CD4-positive, alpha-beta T cell treated with Interleukin-6 for 4 hours (primary cell): ENCODE measurements around the gene MT2A.
"Not testable (repeated sequence)": the region's sequence is repeated elsewhere in the genome, so short reads cannot be mapped to it uniquely, and the experiment has no call there.

Experiments used
- DNase-seq: peaks from one replicate; pipeline ENCODE4 v3.0.0-alpha.2; 2020; ENCODE audit warnings: mixed read lengths

MT2A gene

DNA sequence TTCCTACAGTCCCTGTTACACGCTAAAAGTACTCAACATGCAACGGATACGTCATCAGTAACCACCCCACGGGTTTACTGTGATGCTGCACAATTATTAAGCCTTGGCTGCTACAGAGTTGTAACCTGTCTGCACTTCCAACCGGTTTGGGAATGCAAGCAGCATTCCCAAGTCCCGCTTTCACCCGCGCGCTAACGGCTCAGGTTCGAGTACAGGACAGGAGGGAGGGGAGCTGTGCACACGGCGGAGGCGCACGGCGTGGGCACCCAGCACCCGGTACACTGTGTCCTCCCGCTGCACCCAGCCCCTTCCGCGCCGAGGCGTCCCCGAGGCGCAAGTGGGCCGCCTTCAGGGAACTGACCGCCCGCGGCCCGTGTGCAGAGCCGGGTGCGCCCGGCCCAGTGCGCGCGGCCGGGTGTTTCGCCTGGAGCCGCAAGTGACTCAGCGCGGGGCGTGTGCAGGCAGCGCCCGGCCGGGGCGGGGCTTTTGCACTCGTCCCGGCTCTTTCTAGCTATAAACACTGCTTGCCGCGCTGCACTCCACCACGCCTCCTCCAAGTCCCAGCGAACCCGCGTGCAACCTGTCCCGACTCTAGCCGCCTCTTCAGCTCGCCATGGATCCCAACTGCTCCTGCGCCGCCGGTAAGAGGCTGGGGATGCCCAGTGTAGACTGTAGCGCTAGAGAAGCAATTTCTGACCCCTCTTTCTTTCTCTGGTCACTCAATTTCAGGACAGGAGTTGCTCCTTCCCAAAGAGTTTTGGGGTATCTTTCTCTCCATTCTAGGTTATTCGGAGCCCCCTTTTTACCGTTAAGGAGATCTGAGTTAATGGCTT lies at the start of gene MT2A:
Gene MT2A (plus strand): TSS at position 542 of the 833 bp plus-strand sequence. CDS start 72 bp downstream, at position 614.
- DNase-seq: peak; percentile 93

DNA sequence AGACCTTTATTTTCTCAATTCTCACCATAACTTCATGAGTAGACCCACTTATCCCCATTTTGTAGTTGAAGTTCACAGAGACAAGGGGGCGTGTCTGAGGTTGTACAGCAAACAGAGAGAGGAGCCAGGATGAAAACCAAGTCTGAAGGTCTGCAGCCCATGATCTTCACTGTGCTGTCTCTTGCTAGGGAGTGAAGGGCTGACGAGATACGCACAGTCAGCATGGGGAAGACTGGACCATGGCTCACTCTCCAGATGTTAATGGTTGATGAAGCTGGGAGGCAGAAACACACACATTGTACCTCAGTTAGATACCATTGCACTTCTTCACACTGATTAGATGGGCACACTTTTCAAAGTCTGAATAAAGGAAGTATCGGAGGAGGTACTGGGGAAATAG lies 49.3 kb upstream of the MT2A start:
- no peak for DNase-seq

DNA sequence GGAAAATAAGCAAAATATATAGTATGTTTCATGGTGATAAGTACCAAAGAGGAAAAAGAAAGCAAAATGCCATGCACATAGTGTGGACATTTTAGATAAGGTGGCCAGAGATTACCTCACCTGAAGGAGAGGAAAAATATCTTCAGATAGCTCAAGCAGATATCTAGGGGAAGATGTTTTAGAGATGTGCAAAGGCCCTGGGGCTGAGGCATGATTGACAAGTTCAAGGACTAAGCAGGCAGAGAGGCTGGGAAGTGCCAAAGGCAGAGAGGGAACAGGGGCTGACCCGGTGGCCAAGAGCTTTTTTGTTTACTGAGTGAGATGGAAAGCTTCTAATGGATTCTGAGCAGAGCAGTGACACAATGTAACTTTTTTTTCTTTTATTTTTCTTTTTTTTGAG lies 47.9 kb upstream of the MT2A start:
- DNase-seq: no peak

DNA sequence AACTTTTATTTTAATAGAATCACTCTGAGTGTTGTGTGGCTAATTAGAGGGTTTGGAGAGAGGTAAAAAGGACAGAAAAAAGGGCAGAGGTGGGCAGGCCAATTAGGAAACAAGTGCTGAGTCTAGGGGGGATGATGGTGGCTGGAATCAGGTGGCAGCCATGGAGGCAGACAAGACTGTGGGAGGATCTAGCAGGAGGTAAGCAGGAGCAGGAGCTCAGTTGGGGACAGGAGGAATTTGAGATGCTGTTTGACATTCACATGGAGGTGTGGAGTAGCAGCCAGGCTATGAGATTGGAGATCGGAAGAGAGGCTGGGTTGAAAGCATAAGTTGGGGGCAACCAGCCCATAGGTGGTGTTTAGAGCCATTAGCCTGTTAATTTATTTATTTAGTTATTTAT lies 47.3 kb upstream of the MT2A start:
- no peak for DNase-seq

DNA sequence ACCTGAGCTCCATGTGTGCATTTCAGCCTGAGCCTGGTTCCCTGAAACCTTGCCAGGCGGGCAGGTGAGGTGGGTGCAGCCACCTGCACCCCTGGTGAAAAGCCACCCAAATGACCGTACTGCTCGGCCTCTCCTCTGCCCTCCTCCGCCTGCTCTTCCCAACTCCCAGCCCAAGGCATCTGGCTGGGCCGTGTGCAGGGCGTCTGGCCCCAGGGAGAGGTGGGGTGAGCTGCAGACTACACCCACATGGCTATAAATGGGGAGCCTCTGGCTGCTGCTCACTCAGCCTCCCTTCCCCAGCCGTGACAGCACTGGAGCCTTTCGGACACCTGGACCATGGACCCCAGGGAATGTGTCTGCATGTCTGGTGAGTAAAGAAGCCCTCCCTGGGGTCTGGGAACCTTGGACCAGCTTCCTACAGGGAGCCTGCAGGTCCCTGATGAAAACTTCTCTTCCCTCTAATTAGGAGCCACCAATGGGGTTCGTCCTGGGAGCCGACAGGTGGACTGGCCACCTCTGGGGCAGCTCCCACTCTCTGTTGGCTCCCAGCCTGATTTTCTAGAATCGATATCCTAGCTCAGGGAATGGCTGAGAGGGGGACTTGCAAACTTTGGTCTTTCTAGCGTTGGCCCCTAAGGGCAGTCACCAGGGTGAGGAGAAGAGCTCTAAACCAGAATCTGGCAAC lies 43.4 kb upstream of the MT2A start, which contains the start of gene MT4:
Gene MT4 (plus strand): TSS at position 281 of the 685 bp plus-strand sequence. CDS start 56 bp downstream, at position 337.
- DNase-seq: no peak

DNA sequence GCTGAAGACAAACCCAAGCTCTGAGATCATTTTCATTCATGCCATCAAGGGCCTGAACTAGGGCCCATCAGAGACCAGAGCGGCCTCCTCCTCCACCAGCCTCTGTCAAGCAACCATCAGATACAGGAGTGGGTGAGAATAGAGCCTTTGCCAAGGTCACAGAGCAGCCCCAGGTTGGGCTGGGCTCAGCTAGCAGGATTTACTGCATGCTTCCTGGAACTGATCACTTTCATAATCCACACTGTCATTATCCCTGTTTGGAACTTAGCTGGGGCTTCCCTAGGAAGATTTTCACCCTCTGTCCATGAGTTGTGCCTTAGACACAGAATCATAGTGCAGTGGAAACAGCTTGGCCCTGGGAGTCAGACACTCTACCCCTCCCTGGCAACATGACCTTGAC lies 38.4 kb upstream of the MT2A start:
- no peak for DNase-seq

DNA sequence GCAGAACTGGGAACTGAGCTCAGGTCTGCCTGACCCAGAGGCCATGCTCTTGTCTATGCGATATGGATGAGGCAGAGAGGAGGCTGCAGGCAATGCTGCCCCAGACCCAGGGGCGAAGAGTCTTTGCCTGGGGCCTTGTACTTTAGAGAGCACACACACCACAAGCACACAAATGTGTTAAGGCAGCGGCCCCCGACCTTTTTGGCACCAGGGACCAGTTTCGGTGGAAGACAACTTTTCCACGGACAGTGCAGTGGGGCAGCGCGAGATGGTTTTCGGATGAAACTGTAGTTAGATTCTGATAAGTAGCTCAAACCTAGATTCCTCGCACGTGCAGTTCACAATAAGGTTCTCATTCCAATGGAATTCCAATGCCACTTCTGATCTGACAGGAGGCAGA lies 36.9 kb upstream of the MT2A start:
- no peak for DNase-seq

DNA sequence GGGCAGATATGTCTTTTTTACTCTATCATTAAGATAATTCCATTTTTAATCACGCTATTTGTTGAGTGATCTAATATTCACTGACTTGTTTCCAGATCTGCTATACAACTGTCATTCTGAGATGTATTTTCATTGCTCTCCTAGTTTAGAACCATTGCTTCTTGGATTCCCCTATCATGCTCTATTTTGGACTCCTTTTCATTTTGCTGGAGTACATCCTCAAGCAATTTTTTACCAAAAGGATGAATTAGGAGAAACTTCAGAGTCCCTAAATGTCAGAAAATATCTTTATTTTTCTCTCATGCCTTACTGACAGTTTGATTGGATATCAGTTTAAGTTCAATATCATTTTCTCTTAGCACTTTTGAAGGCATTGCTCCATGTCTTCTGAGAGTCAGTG lies 33.8 kb upstream of the MT2A start:
- no peak for DNase-seq

DNA sequence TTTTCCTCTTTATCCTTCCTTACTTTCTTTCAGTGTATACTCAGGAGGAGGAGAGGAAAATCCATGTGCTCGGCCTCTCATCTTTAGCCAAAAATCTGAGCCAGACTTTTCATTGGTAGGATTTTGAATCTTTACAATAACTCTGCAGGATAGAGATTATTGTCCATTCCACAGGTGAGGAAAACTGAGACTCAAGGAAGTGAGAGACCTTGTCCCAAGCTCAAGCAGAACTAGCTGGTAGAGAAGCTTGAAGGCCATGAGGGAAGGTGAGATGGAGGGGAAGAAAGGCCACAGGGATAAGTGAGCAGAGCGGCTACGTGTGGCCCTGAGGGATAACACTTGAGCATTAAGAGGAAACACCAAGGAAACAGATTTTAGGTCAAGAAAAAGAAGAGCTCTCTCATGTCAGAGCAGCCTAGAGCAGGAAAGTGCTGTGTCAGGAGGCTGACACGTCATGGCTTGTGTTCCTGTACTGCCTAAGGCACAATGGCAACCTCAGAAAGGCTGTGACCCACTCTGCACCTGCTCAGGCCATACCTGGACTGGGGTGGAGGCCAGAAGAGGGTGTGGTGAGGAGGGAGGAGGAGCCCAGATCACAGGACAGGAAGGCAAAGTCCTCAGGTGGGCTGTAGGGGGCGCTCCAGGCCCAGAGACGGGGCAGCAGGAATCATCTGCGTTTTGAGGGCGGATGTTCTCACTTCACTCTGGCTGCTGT lies 31.6 kb upstream of the MT2A start:
- DNase-seq: peak; percentile 92

DNA sequence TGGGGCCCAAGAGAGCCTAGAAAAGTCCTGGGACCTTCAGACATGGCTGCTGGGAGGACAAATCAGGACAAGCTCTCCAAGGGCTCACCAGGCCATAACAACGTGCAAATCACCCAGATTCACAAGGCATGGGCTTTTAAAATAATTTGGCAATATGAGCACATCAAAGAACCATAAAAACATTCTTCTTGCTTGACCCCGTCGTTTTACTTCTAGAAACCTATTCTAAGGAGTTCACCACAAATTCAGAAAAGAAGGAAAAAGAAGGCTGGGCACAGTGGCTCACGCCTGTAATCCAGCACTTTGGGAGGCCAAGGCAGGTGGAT lies 31.1 kb upstream of the MT2A start:
- DNase-seq: no peak

DNA sequence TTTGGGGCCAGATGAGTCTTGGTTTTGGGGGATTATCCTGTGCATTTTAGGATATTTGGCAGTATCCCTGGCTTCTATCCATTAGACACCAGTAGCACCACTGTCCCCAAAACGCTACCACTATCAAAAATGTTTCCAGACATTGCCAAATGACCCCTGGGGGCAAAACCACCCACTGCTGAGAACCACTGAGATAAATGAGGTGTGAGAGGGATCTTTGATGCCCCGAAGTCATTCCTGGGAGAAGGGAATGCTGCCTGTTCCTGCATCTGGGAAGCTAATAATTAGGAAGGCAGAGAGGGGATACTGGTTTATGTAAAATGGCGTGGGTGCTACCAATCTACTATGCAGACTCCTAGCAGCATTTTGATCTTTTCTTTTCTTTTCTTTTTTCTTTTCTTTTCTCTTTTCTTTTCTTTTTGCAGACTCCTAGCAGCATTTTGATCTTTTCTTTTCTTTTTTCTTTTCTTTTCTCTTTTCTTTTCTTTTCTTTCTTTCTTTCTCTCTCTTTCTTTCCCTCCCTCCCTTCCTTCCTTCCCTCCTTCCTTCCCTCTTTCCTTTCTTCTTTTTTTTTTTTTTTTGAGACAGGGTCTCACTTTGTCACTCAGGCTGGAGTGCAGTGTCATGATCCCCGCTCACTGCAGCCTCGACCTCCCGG lies 27.9 kb upstream of the MT2A start:
- DNase-seq: no peak

DNA sequence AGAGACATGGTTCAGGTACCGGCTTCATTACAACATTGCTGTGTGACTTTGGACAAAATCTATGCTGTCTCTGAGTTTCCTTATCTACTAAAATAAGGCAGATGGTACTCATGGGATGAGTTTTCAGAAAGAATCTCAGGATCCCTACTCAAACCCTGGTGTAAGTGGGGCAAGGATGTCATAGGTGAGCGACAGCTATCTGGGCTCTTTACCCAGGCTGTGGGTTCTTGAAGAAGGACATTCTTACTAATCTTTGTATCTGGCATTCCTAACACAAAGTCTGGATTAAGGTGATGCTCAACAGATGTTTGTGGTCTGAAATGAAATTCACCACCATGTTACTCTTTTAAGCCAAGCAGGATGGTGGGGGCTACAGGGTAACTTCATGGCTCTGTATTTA lies 25.5 kb upstream of the MT2A start:
- not testable (repeated sequence) for DNase-seq

DNA sequence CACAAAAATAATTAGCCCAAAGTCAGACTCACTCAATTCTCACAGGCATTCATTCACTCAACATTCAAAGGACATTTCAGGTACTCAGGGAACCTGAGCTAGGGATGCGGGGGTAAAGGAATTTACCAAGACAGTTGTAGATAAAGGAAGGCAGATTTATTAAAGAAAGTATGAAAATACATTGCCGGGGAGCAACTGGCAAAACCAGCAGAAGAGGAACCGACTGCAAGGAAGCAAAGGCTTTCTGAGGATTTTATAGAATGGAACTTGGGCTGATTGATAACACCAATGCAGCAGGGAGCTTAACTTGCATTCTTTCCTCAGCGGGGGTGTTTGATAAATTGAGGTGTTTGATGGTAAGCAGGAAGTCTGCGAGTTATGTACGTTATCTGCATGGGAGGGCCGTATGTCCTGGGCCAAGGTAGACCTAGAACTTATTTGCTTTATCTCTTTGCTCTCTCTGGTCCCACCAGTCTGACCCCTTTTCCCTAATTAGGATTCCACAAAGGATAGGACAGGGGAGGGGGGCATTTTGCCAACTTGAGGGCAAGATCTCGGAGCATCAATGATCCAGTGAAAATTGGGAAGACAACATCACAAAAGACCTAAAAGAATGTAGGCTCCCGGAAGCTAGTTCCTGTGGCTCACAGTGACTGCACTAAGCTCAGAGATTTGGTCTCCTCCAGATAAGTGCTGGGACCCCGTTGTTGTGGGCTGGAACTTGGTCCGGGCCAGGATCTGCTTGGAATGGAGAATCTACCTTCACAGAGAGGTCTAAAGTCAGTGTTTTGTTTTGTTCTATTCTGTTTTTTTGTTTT lies 24.8 kb upstream of the MT2A start:
- DNase-seq: no peak

DNA sequence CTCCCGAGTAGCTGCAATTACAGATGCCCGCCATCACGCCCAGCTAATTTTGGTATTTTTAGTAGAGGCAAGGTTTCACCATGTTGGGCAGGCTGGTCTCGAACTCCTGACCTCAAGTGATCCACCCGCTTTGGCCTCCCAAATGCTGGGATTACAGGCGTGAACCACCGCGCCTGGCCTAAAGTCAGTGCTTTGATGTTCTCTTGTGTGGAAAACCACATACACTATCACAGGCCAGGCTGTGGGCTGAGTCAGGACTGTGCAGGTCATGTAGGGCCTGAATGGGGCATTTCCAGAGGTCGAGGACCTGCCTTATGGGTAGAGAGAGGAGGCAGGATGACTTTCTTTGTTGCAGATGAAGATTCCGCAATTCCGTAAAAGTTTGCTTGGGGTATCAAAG lies 24.1 kb upstream of the MT2A start:
- DNase-seq: no peak

DNA sequence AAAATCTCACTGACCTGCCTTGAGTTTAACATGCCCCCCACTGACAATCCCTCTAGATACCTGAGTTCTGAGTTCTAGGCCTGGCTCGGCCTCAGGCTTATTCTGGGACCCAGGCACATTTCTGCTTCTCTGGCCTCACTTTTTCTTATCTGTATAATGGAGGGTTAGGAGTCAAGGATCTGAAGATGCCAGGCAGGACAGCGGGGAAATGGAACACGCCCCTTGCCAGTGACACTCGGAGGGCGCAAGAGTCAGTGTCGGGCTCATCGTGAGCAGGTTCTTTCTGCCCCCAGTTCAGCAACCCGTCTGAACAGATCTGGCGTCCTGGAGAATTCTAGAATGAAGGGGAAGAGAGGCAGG lies 19.6 kb upstream of the MT2A start:
- DNase-seq: no peak

DNA sequence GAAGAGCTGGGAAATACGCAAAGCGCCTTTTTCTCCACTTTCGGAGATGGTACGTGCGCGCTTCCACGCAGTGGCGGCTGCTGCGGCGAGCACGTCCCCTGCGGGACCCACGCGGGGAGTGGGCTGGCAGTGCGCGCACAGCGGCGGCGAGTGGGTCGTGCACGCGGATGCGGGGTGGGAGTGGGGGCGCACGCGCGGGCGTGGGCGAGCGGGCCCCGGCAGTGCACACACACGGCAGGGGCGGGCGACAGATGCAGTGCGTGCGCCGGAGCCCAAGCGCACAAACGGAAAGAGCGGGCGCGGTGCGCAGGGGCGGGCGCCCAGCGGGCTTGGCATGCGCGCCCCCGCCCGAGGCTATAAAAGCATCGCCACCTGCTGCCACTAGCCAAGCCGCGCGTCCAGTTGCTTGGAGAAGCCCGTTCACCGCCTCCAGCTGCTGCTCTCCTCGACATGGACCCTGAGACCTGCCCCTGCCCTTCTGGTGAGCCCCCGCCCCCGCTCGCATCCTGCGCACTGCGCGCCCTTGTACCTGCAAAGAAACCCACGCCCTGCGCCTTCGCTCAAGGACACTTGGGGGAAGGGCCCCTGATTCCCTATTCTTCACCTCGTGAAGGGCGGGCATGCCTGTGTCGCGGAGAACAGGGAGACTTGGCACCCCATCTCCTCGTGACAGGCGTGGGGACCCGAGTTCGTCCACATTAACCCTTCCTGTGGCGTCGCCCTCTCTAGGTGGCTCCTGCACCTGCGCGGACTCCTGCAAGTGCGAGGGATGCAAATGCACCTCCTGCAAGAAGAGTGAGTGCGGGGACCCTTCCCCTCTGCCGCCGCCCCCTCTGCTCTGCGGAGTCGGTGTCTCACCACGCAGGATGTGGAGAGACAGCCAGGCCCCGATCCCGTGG lies 19.0 kb upstream of the MT2A start, which contains the start of gene MT3:
Gene MT3 (plus strand): TSS at position 388 of the 899 bp plus-strand sequence. CDS start 63 bp downstream, at position 451.
- DNase-seq: peak; percentile 18

DNA sequence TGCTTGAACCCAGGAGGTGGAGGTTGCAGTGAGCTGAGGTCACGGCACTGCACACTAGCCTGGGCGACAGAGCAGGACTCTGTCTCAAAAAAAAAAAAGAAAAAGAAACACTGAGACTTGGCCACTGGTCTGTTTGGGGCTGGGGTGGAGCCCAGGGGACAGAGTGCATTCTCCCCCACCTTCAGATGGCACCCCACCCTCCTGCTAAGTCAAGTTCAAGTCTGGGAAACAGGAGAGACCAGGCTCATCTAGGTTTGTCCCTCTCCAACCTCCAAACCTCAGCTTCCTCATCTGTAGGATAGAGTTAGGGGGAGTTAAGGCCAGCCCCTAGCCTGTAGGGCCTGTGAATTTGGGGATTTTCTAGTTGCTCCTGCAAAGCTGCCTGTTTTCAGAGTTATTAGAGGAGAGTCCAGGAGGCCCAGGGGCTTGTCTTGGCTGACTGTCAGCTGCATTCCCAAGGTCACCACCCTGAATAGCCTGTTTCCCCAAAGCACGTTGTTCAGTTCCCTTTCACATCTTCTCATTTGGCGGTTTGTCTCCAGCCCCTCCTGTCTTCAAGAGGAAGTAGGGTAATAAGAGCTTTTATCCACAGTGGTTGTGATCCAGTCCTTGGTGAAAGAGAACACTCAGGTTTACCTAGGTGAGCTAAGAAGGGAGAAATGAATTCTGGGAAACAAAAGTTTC lies 16.9 kb upstream of the MT2A start:
- no peak for DNase-seq

DNA sequence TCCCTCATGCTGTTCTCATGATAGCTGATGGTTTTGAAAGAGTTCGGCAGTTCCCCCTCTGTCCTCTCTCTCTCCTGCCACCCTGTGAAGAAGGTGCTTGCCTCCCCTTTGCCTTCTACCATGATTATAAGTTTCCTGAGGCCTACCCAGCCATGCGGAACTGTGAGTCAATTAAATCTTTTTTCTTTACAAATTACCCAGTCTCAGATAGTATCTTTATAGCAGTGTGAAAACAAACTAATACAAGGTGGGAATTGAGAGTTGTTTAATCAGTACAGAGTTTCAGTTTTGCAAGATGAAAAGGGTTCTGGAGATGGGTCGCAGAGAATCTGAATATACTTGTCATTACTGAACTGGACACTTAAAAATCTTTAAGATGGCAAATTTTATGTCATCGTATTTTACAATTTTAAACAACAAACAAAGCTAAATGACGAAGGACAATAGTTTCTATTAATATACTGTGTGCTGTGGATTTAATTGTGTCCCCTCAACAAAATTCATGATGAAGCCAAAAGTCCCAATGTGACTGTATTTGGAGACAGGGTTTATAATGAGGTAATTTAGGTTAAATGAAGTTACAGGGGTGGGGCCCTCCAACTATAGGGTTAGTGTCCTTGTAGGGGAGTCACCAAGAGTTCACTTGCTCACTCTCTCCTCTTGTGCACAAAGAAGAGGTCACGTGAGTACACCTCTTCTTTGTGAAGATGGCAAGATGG lies 14.7 kb upstream of the MT2A start:
- DNase-seq: no peak

DNA sequence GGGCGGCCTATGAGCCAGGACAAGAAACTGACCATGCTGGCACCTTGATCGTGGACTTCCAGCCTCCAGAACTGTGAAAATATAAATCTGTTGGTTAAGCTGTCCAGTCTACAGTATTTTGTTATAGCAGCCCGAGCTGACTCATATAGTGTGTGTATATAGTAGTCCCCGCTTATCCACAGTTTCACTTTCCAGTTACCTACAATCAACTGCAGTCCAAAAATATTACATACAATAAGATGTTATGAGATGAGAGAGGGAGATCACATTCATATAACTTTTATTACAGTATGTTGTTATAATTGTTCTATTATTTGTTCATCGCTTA lies 14.1 kb upstream of the MT2A start:
- DNase-seq: no peak

DNA sequence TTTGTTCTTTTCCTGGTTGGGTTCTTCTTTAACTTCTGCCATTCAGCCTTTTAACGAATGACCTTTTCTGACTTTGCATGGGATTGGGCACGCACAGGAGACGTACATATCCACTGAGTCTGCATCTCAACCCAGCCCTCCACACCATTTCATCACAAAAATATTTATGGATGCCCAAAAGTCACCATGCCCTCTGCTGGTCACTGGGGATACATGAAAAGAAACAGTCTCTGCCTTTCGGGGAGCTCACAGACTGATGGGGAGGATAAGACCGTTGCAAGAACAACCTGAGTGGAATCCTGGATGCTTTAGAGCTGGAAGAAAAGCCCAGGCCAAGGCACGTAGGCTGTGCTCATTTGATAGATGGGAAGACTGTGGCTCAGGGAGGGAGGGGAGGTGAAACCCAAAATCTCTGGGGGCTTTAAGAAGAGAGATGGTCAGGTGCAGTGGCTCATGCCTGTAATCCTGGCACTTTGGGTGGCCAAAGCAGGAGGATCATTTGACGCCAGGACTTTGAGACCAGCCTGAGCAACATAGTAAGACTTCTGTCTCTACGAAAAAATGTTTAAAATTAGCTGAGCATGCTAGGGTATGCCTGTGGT lies 7.9 kb upstream of the MT2A start:
- peak; percentile 45 for DNase-seq
